Neutrophil (primary cell): Measurements from ENCODE around the gene DIS3L2.
A peak's percentile ranks its signal among the peaks of the same experiment; 100 is the strongest.

Experiments used
- H3K27ac ChIP-seq: fragments of 200-600 bp; sonication (generic); 2 replicates; pipeline ENCODE4 v1.5.1; 2016; ENCODE audit warnings: mild to moderate bottlenecking, moderate library complexity
- H3K27me3 ChIP-seq: fragments of 200-600 bp; sonication (generic); 2 replicates; pipeline ENCODE4 v1.6.0; 2016; ENCODE audit warnings: mild to moderate bottlenecking
- H3K36me3 ChIP-seq: fragments of 200-600 bp; sonication (generic); 2 replicates; pipeline ENCODE4 v1.5.1; 2017
- H3K4me1 ChIP-seq, 2 experiments: fragments of 200-600 bp in 1 of 2; sonication (generic) in 1 of 2; 1 replicate in 1 of 2; 2 replicates in 1 of 2; pipeline versions ENCODE4 v1.5.1 to v1.6.1; 2013 to 2016; ENCODE audit warnings: low read depth in 1 of 2, low read length in 1 of 2, mild to moderate bottlenecking in 1 of 2, moderate library complexity in 1 of 2; ENCODE audit not compliant: control insufficient read depth in 1 of 2, insufficient read depth in 1 of 2
- H3K4me3 ChIP-seq, 2 experiments: fragments of 200-600 bp in 1 of 2; sonication (generic) in 1 of 2; 1 replicate in 1 of 2; 2 replicates in 1 of 2; pipeline ENCODE4 v1.5.1; 2013 to 2016; ENCODE audit warnings: low read depth in 1 of 2, low read length in 1 of 2, mild to moderate bottlenecking in 1 of 2, moderate library complexity in 1 of 2
- H3K9me3 ChIP-seq: fragments of 200-600 bp; sonication (generic); 2 replicates; pipeline ENCODE4 v1.5.1; 2016
- CTCF ChIP-seq: fragments of 200-600 bp; sonication (generic); IDR thresholded peaks from 2 replicates; pipeline ENCODE4 v1.5.1; 2016; ENCODE audit warnings: antibody characterized with exemption

The DIS3L2 gene

DNA sequence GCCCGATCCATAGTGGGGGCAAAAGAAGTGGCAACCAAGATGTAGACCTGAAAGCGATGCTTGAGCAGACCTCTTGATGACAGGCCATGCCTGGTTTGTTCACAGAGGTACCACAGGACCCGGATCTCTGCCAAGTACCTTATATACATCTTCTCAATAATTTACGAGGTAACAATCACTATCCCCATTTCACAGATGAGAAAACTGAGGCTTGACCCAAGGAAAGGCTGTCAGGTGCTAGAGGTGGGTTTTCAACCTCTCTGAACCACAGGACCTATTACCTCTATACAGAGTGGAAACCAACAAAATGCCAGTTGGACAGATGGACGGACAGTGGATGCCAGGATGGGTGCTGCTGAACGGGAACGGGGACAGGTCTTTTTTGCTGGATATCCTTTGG lies 13.8 kb upstream of the DIS3L2 start:
- no peak for TF ChIP-seq CTCF
- H3K4me3 ChIP-seq, result no peak overlapping the region
- no peak overlapping the region for H3K27ac ChIP-seq
- peaks cover 25% of the 10 kb centered on the region for H3K27me3 ChIP-seq
- no peaks in the 10 kb centered on the region for H3K9me3 ChIP-seq
- no peaks in the 10 kb centered on the region for H3K4me1 ChIP-seq
- H3K36me3 ChIP-seq, result no peaks in the 10 kb centered on the region

- Histone ChIP-seq H3K27ac (no peak overlapping the region), H3K36me3 (no peaks in the 10 kb centered on the region), H3K4me3 (no peak overlapping the region), H3K27me3 (peaks cover 50% of the 10 kb centered on the region), H3K4me1 (no peaks in the 10 kb centered on the region), H3K9me3 (no peaks in the 10 kb centered on the region)
- no peak for TF ChIP-seq CTCF
Observed at GRCh38 chr2:231951452-231952035, 10.0 kb upstream of the DIS3L2 start.

- H3K9me3 ChIP-seq, result no peaks in the 10 kb centered on the region
- TF ChIP-seq CTCF, result no peak
- H3K27me3 ChIP-seq, result peaks cover 62% of the 10 kb centered on the region
- no peak overlapping the region for H3K4me3 ChIP-seq
- H3K27ac ChIP-seq, result no peak overlapping the region
- peaks cover under 1 to 1% of the 10 kb centered on the region in 2 experiments for H3K4me1 ChIP-seq
- no peaks in the 10 kb centered on the region for H3K36me3 ChIP-seq
Observed at GRCh38 chr2:231955758-231956472, 5.6 kb upstream of the DIS3L2 start.

GRCh38 chr2:231957913-231958763 lies 3.4 kb upstream of the DIS3L2 start:
- Histone ChIP-seq H3K4me3 (no peak overlapping the region), H3K36me3 (no peaks in the 10 kb centered on the region), H3K9me3 (no peaks in the 10 kb centered on the region), H3K27ac (no peak overlapping the region), H3K27me3 (peaks cover 47% of the 10 kb centered on the region), H3K4me1 (peaks cover 5 to 8% of the 10 kb centered on the region in 2 experiments)
- TF ChIP-seq CTCF, result no peak

DNA sequence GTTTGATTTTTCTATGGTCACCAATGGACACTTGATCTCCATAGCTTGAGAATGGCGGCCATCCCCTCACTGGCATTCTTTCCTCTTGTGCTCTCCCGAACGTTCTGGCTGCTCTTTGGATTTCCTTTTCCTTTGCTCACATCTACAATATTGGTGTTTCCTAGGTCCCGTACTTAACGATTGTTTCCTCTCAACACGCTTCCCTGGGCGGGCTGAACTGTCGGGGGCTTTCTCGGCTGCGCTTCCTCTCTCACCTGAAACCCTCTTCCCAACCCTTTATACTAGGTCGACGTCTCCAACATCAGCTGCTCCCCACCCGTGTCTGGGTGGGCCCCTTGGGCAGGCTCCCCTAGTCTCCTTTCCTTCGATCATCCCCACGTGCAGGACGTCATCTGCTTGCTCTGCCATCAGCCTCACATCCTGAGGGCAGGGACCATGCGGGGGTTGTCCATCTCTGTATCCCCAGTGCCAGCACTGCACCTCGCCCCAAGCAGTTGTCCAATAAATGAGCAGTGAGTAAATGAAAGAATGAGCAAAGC lies 634 bp upstream of the DIS3L2 start:
- Histone ChIP-seq H3K27me3 (peaks cover 29% of the 10 kb centered on the region), H3K27ac (no peak overlapping the region)

More for the DNA sequence above, 634 bp upstream of the DIS3L2 start:
- Histone ChIP-seq H3K36me3 (no peaks in the 10 kb centered on the region), H3K4me3 (peak overlapping the region; percentile 76 to 80), H3K9me3 (no peaks in the 10 kb centered on the region), H3K4me1 (peaks cover 5 to 8% of the 10 kb centered on the region in 2 experiments)
- TF ChIP-seq CTCF, result no peak
